A673 (cell line): ENCODE data around the gene ZBTB34. TPM values are rescaled to one million over a fixed set of nuclear protein-coding genes. Genes with fewer than 3 reads are reported as not detected.

ENCODE experiments used
- BruUV-seq: library from RNA; stranded (reverse); fragments of 400-500 nt; replicated peaks from 2 replicates; lab custom pipeline; 2021; lab: Mats Ljungman, UMichigan
- CTCF ChIA-PET: fragments of 300-600 bp; sonication (Branson Sonifier 250); formaldehyde crosslinking; loops from one replicate; lab custom pipeline; 2022; ENCODE audit warnings: antibody characterized with exemption; lab: Charles Lee
- POLR2A ChIA-PET: fragments of 300-600 bp; sonication (Branson Sonifier 250); formaldehyde crosslinking; loops from one replicate; lab custom pipeline; 2022; ENCODE audit warnings: antibody characterized with exemption; ENCODE audit not compliant: low non-redundant PET; lab: Charles Lee
- DNase-seq: peaks from one replicate; pipeline ENCODE4 v3.0.0-alpha.2; 2015; ENCODE audit warnings: low spot score
- H3K27ac ChIP-seq: fragments of 200-600 bp; sonication (generic); 2 replicates; pipeline ENCODE4 v1.5.1; 2016; ENCODE audit warnings: mixed run types, low read depth, mild to moderate bottlenecking, mixed read lengths, antibody characterized with exemption, low read length; ENCODE audit not compliant: poor library complexity, severe bottlenecking
- H3K27me3 ChIP-seq: fragments of 200-600 bp; sonication (generic); replicated peaks from 2 replicates; pipeline ENCODE4 v1.6.1; 2017; ENCODE audit warnings: mixed run types, low read depth, mild to moderate bottlenecking, mixed read lengths, antibody characterized with exemption, low read length; ENCODE audit not compliant: insufficient read depth, poor library complexity
- H3K36me3 ChIP-seq: fragments of 200-600 bp; sonication (generic); 2 replicates; pipeline ENCODE4 v1.6.1; 2016; ENCODE audit warnings: mixed run types, mild to moderate bottlenecking, mixed read lengths, antibody characterized with exemption, low read length; ENCODE audit not compliant: insufficient read depth, poor library complexity, severe bottlenecking
- H3K4me1 ChIP-seq: fragments of 200-600 bp; sonication (generic); 2 replicates; pipeline ENCODE4 v1.6.1; 2017; ENCODE audit warnings: mixed run types, mild to moderate bottlenecking, mixed read lengths, antibody characterized with exemption, low read length; ENCODE audit not compliant: insufficient read depth, poor library complexity, severe bottlenecking
- H3K4me3 ChIP-seq: fragments of 200-600 bp; sonication (generic); 2 replicates; pipeline ENCODE4 v1.5.1; 2016; ENCODE audit warnings: low read depth, mixed run types, mild to moderate bottlenecking, mixed read lengths, low read length; ENCODE audit not compliant: poor library complexity, severe bottlenecking
- H3K9me3 ChIP-seq: fragments of 200-600 bp; sonication (generic); 2 replicates; pipeline ENCODE4 v1.6.1; 2016; ENCODE audit warnings: mixed run types, low read depth, mild to moderate bottlenecking, mixed read lengths, antibody characterized with exemption, low read length; ENCODE audit not compliant: poor library complexity, severe bottlenecking
- CTCF ChIP-seq: fragments of 300-800, 200-600 bp; sonication (generic); conservative IDR thresholded peaks from 2 replicates; pipeline ENCODE4 v1.5.1; 2017; ENCODE audit warnings: low read depth, mild to moderate bottlenecking, antibody characterized with exemption, low read length, moderate library complexity, mixed read lengths
- EZH2 ChIP-seq: fragments of 200-600 bp; sonication (generic); IDR thresholded peaks from 2 replicates; pipeline ENCODE4 v1.6.1; 2017; ENCODE audit warnings: borderline replicate concordance, low read depth, mild to moderate bottlenecking, mixed read lengths, antibody characterized with exemption, low read length; ENCODE audit not compliant: poor library complexity, severe bottlenecking
- intact Hi-C: fragments of 100-400 bp; cut with micrococcal nuclease; formaldehyde crosslinking; loops from one replicate; pipeline ENCODE4 v1.10.0; 2022; ENCODE audit not compliant: unreplicated experiment
- total RNA-seq: library from RNA; stranded (reverse); gene quantifications from 2 replicates; pipeline ENCODE4 v1.2.3, GENCODE V29; 2021

Gene ZBTB34
- total RNA-seq, 1 experiment from 2014 or later: 10.1 TPM

GRCh38 chr9:126915281-126915816 is 54.9 kb downstream of the ZBTB34 start:
- POLR2A ChIA-PET: no interaction called here
- CTCF ChIA-PET: interaction anchor here (0.6 kb wide), 1 partner anchor 1508 kb away, joined by 4 read pairs; no protein-coding TSS in a partner anchor
- no peak for DNase-seq
- intact Hi-C loops: no loop called here
- Histone ChIP-seq H3K27ac (no peak overlapping the region), H3K4me3 (peak overlapping the region; percentile 56), H3K4me1 (no peaks in the 10 kb centered on the region), H3K27me3 (peaks cover 7% of the 10 kb centered on the region), H3K9me3 (no peaks in the 10 kb centered on the region), H3K36me3 (no peaks in the 10 kb centered on the region)
- TF ChIP-seq EZH2 (no peak), CTCF (no peak)
- BruUV-seq: no TSS peak

GRCh38 chr9:126915846-126916543 is 55.6 kb downstream of the ZBTB34 start:
- Histone ChIP-seq H3K4me3 (peak overlapping the region; percentile 56), H3K36me3 (no peaks in the 10 kb centered on the region), H3K4me1 (no peaks in the 10 kb centered on the region), H3K9me3 (no peaks in the 10 kb centered on the region), H3K27me3 (peaks cover 7% of the 10 kb centered on the region), H3K27ac (no peak overlapping the region)
- ChIA-PET POLR2A (no interaction called here), CTCF (no interaction called here)
- intact Hi-C loops: no loop called here
- TF ChIP-seq EZH2: no peak
- DNase-seq: no peak
- BruUV-seq: no TSS peak

- Histone ChIP-seq H3K27me3 (peaks cover 6% of the 10 kb centered on the region), H3K36me3 (no peaks in the 10 kb centered on the region), H3K27ac (no peak overlapping the region), H3K4me3 (no peak overlapping the region), H3K9me3 (no peaks in the 10 kb centered on the region), H3K4me1 (no peaks in the 10 kb centered on the region)
- intact Hi-C loops: no loop called here
- peak; percentile 34 for DNase-seq
- CTCF ChIA-PET: no interaction called here
- TF ChIP-seq EZH2: no peak
- TF ChIP-seq CTCF: peak; percentile 38; the same call in 1 of the 2 replicates
- BruUV-seq: no TSS peak
- POLR2A ChIA-PET: no interaction called here
Measured at GRCh38 chr9:126916909-126917308, 56.5 kb downstream of the ZBTB34 start.
